CD8-positive, alpha-beta memory T cell (primary cell): ENCODE data around the gene HYLS1. TPM values are rescaled to one million over a fixed set of nuclear protein-coding genes. Genes with fewer than 3 reads are reported as not detected.

ENCODE experiments used
- CTCF ChIA-PET: fragments of 350-600 bp; sonication (Branson Sonifier 250); formaldehyde crosslinking; loops from one replicate; lab custom pipeline; 2021; ENCODE audit warnings: antibody characterized with exemption; lab: Charles Lee
- POLR2A ChIA-PET: fragments of 350-600 bp; sonication (Branson Sonifier 250); formaldehyde crosslinking; loops from one replicate; lab custom pipeline; 2021; ENCODE audit warnings: antibody characterized with exemption; lab: Charles Lee
- DNase-seq, 5 donors: peaks; one replicate each; pipeline versions ENCODE4 v3.0.0 to v3.0.0-alpha.2; 2020 to 2022; ENCODE audit warnings: mixed read lengths in 1 of 5
- H3K27ac ChIP-seq: one replicate; pipeline ENCODE4 v1.7.0; 2013; ENCODE audit warnings: low read depth, mild to moderate bottlenecking, low read length, moderate library complexity
- H3K27me3 ChIP-seq: 2 replicates; pipeline ENCODE4 v1.7.0; 2013; ENCODE audit warnings: low read length, mild to moderate bottlenecking; ENCODE audit not compliant: insufficient read depth, poor library complexity, severe bottlenecking
- H3K36me3 ChIP-seq: 2 replicates; pipeline ENCODE4 v1.7.0; 2013; ENCODE audit warnings: mild to moderate bottlenecking, low read length, moderate library complexity; ENCODE audit not compliant: insufficient read depth
- H3K4me1 ChIP-seq: 2 replicates; pipeline ENCODE4 v1.7.0; 2013; ENCODE audit warnings: mild to moderate bottlenecking, low read length, moderate library complexity; ENCODE audit not compliant: insufficient read depth
- H3K4me3 ChIP-seq: 2 replicates; pipeline ENCODE4 v1.7.0; 2013; ENCODE audit warnings: mild to moderate bottlenecking, low read length
- H3K9me3 ChIP-seq: 2 replicates; pipeline ENCODE4 v1.7.0; 2013; ENCODE audit warnings: mild to moderate bottlenecking, low read length
- H3K27ac Mint-ChIP-seq, 8 donors: one replicate each; pipeline ENCODE4 v1.8.0; 2020 to 2021; ENCODE audit warnings: mixed read lengths in 8 of 8, mild to moderate bottlenecking in 6 of 8, inconsistent platforms in 3 of 8, moderate library complexity in 3 of 8
- H3K27me3 Mint-ChIP-seq, 2 donors: one replicate each; pipeline ENCODE4 v1.8.0; 2020 to 2021; ENCODE audit warnings: mixed read lengths in 2 of 2, mild to moderate bottlenecking in 1 of 2, moderate library complexity in 1 of 2
- H3K36me3 Mint-ChIP-seq, 3 donors: one replicate each; pipeline ENCODE4 v1.8.0; 2020 to 2021; ENCODE audit warnings: mixed read lengths in 3 of 3, inconsistent platforms in 1 of 3, mild to moderate bottlenecking in 1 of 3
- H3K4me1 Mint-ChIP-seq, 3 donors: one replicate each; pipeline ENCODE4 v1.8.0; 2020 to 2021; ENCODE audit warnings: mixed read lengths in 3 of 3, inconsistent platforms in 1 of 3, mild to moderate bottlenecking in 1 of 3
- H3K4me3 Mint-ChIP-seq, 7 donors: one replicate each; pipeline ENCODE4 v1.8.0; 2020 to 2021; ENCODE audit warnings: mixed read lengths in 7 of 7, mild to moderate bottlenecking in 6 of 7, moderate library complexity in 4 of 7, inconsistent platforms in 2 of 7
- H3K9me3 Mint-ChIP-seq, 5 donors: one replicate each; pipeline ENCODE4 v1.8.0; 2020 to 2022; ENCODE audit warnings: mixed read lengths in 5 of 5, mild to moderate bottlenecking in 3 of 5, moderate library complexity in 2 of 5, inconsistent platforms in 1 of 5
- polyA plus RNA-seq: library from polyadenylated mRNA; unstranded; fragments of 300-500 nt; fragmentation: Illumina TruSeq; gene quantifications from one replicate; pipeline ENCODE4 v1.2.3, GENCODE V29; 2021
- total RNA-seq, 2 experiments: library from RNA; stranded (reverse); gene quantifications; one replicate each; pipeline ENCODE4 v1.2.3, GENCODE V29; 2021

Gene HYLS1
- total and polyA plus RNA-seq, 3 experiments from 2014 or later = 6.9 to 8.1 (median 7.3) TPM

DNA sequence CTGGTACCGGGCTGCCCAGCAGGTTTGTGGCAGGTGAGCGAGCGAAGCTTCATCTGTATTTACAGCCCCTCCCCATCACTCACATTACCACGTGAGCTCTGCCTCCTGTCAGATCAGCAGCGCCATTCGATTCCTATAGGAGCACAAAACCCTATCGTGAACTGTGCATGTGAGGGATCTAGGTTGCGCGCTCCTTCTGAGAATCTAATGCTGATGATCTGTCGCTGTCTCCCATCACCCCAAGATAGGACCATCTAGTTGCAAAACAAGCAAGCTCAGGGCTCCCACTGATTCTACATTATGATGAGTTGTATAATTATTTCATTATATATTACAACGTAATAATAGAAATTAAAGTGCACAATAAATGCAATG, 42.6 kb downstream of the HYLS1 start:
- Mint-ChIP-seq H3K4me3 (no peak overlapping the region), H3K27ac (no peak overlapping the region), H3K27me3 (peaks cover 13 to 53% of the 10 kb centered on the region in 2 donors), H3K9me3 (no peaks in the 10 kb centered on the region), H3K4me1 (peaks cover 0 to 5% (median 0%) of the 10 kb centered on the region in 3 donors), H3K36me3 (no peaks in the 10 kb centered on the region)
- no peaks in the 10 kb centered on the region for H3K27me3 ChIP-seq
- no peaks in the 10 kb centered on the region for H3K36me3 ChIP-seq
- no peak overlapping the region for H3K4me3 ChIP-seq
- ChIA-PET CTCF (interaction anchor here (0.6 to 2.0 kb wide), 4 partner anchors 12 to 551 kb away, joined by 3 to 4 read pairs (median 3); partner anchors contain the start of gene PUS3), POLR2A (no interaction called here)
- no peak overlapping the region for H3K27ac ChIP-seq
- H3K4me1 ChIP-seq = no peaks in the 10 kb centered on the region
- H3K9me3 ChIP-seq = no peaks in the 10 kb centered on the region
- DNase-seq = no peak

DNA sequence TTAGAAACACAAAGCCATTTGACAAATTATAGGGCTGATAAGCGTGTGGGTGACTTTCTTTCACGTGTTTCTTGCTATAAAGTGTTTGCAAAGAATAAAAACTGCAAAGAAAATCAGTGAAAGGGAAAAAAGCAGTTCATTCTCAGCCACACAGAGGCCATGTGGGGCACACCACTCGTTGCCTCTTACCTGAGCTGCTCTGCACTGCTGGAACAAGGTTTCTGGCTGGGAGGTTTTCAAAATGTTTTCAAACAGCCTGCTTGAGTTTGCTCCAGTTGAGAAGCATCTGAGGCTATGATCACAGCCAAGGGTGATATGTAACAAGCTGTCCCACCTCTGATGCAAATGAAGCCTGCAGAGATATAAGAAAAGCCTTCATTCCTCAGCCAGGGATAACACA, 43.6 kb downstream of the HYLS1 start:
- Mint-ChIP-seq H3K4me1 (peaks cover 0 to 5% (median 0%) of the 10 kb centered on the region in 3 donors), H3K36me3 (no peaks in the 10 kb centered on the region), H3K27me3 (peaks cover 13 to 46% of the 10 kb centered on the region in 2 donors), H3K9me3 (no peaks in the 10 kb centered on the region), H3K4me3 (no peak overlapping the region), H3K27ac (no peak overlapping the region)
- H3K27ac ChIP-seq = no peak overlapping the region
- DNase-seq = no peak
- no peak overlapping the region for H3K4me3 ChIP-seq
- ChIA-PET POLR2A (no interaction called here), CTCF (interaction anchor here (2.0 kb wide), 1 partner anchor 550 kb away, joined by 4 read pairs; no protein-coding TSS in a partner anchor)
- no peaks in the 10 kb centered on the region for H3K36me3 ChIP-seq
- H3K4me1 ChIP-seq = no peaks in the 10 kb centered on the region
- no peaks in the 10 kb centered on the region for H3K27me3 ChIP-seq
- no peaks in the 10 kb centered on the region for H3K9me3 ChIP-seq

DNA sequence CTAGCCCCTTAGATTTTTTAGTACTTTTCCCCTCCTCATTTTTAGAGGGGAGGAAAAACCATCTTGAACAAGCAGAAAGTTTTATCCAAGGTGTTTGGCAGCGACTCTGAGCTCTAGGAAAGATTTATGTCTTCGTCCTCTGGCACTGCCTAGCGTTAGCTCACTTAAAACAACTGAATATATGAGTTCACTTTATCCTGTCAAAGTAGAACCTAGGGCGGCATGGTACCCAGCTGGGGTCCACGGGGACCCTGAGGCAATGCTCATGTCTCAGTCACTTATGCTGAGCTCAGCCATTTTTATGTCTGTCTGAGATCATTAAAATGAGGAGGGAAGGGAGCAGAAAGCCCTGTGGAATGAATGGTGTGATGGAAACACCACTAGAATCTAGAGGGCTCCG, 44.2 kb downstream of the HYLS1 start:
- H3K4me1 ChIP-seq = no peaks in the 10 kb centered on the region
- no peaks in the 10 kb centered on the region for H3K9me3 ChIP-seq
- H3K27ac ChIP-seq = no peak overlapping the region
- ChIA-PET POLR2A (no interaction called here), CTCF (no interaction called here)
- H3K4me3 ChIP-seq = no peak overlapping the region
- no peak overlapping the region for H3K4me3 Mint-ChIP-seq
- no peaks in the 10 kb centered on the region for H3K9me3 Mint-ChIP-seq
- no peak overlapping the region for H3K27ac Mint-ChIP-seq
- H3K36me3 Mint-ChIP-seq = no peaks in the 10 kb centered on the region
- no peaks in the 10 kb centered on the region for H3K36me3 ChIP-seq
- H3K27me3 Mint-ChIP-seq = peaks cover 13 to 43% of the 10 kb centered on the region in 2 donors
- no peaks in the 10 kb centered on the region for H3K27me3 ChIP-seq
- DNase-seq = no peak
- H3K4me1 Mint-ChIP-seq = peaks cover 0 to 5% (median 0%) of the 10 kb centered on the region in 3 donors

DNA sequence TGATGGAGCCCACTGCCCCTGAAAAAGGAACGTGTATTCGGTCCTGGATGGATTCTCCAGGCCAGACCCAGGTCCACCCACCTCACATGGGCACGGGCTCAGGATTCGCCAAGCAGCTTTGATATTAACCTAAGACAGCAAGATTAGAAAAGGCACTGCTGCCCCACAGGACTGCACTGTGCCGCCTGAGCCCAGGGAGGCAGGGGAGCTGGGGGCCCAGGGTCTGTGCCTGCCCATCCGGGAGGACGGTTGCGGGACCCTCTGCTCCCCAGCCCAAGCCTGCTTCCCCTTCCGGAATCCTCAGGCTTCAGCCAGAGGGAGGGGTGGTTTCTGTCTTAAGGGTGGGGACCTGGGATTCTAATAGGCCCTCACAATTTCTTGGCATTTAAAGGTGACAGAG, 44.8 kb downstream of the HYLS1 start:
- H3K9me3 Mint-ChIP-seq = no peaks in the 10 kb centered on the region
- POLR2A ChIA-PET = no interaction called here
- Histone ChIP-seq H3K9me3 (no peaks in the 10 kb centered on the region), H3K27ac (no peak overlapping the region), H3K27me3 (no peaks in the 10 kb centered on the region), H3K4me1 (no peaks in the 10 kb centered on the region), H3K36me3 (no peaks in the 10 kb centered on the region), H3K4me3 (no peak overlapping the region)
- H3K27me3 Mint-ChIP-seq = peaks cover 9 to 37% of the 10 kb centered on the region in 2 donors
- CTCF ChIA-PET = no interaction called here
- no peak overlapping the region for H3K4me3 Mint-ChIP-seq
- H3K4me1 Mint-ChIP-seq = peaks cover 0 to 5% (median 0%) of the 10 kb centered on the region in 3 donors
- no peaks in the 10 kb centered on the region for H3K36me3 Mint-ChIP-seq
- no peak overlapping the region for H3K27ac Mint-ChIP-seq
- no peak for DNase-seq

DNA sequence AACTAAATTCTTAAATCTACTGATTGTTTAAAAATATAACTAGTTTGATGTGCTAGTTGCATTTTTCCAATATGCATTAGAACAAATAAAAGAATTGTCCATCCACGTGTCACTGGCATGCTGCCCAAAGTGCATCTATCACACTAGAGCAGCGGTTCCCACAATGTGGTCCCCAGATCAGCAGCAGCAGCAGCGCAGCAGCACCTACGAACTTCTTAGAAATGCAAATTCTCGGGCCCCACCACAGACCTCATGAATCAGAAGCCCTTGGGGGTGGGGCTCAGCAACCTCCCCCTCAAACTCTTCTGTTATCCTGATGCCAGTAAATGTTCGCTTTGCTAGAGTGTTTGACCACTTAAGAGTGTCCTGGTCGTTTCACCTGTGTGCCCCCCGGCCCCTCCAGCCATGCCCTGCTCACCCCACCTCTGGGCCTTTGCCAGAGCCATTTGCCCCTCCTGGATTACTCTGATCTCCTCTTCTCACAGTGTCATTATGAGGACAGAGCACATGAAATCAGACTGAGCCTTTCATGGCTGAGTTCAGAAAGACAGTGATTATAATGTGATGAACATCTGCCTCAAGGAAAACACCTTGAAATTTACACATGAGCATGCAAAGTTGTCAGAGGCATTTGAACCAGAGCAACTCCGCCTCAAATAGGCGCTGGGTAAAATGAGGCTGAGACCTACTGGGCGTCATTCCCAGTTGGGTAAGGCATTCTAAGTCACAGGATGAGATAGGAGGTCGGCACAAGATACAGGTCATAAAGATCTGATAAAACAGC, 45.8 kb downstream of the HYLS1 start:
- H3K36me3 ChIP-seq = no peaks in the 10 kb centered on the region
- peaks cover 9 to 31% of the 10 kb centered on the region in 2 donors for H3K27me3 Mint-ChIP-seq
- H3K27me3 ChIP-seq = no peaks in the 10 kb centered on the region
- no peak for DNase-seq
- H3K4me1 Mint-ChIP-seq = peaks cover 0 to 5% (median under 1%) of the 10 kb centered on the region in 3 donors
- H3K36me3 Mint-ChIP-seq = no peaks in the 10 kb centered on the region
- POLR2A ChIA-PET = no interaction called here
- H3K9me3 ChIP-seq = no peaks in the 10 kb centered on the region
- no peak overlapping the region for H3K27ac Mint-ChIP-seq
- no peak overlapping the region for H3K27ac ChIP-seq
- H3K9me3 Mint-ChIP-seq = no peaks in the 10 kb centered on the region
- no peaks in the 10 kb centered on the region for H3K4me1 ChIP-seq
- CTCF ChIA-PET = no interaction called here
- no peak overlapping the region for H3K4me3 Mint-ChIP-seq
- H3K4me3 ChIP-seq = no peak overlapping the region

DNA sequence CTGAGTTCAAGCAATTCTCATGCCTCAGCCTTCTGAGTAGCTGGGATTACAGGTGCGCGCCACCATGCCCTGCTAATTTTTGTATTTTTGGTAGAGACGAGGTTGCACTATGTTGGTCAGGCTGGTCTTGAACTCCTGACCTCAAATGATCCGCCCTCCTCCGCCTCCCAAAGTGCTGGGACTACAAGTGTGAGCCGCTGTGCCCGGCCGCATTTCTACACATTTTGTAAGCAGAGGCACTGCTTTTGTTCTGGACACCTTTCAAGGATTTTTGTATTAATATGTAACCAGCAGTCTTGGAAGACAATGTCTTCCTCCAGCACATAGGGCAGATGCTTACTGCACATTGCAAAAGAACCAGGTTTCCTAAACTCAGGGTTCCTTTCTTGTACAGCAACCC, 47.0 kb downstream of the HYLS1 start:
- no peaks in the 10 kb centered on the region for H3K9me3 ChIP-seq
- ChIA-PET POLR2A (no interaction called here), CTCF (no interaction called here)
- H3K4me1 ChIP-seq = no peaks in the 10 kb centered on the region
- Mint-ChIP-seq H3K36me3 (no peaks in the 10 kb centered on the region), H3K9me3 (no peaks in the 10 kb centered on the region), H3K27ac (no peak overlapping the region), H3K4me1 (peaks cover 0 to 11% (median 8%) of the 10 kb centered on the region in 3 donors), H3K4me3 (no peak overlapping the region), H3K27me3 (peaks cover 4 to 22% of the 10 kb centered on the region in 2 donors)
- no peaks in the 10 kb centered on the region for H3K27me3 ChIP-seq
- DNase-seq = no peak
- no peak overlapping the region for H3K27ac ChIP-seq
- no peak overlapping the region for H3K4me3 ChIP-seq
- no peaks in the 10 kb centered on the region for H3K36me3 ChIP-seq

DNA sequence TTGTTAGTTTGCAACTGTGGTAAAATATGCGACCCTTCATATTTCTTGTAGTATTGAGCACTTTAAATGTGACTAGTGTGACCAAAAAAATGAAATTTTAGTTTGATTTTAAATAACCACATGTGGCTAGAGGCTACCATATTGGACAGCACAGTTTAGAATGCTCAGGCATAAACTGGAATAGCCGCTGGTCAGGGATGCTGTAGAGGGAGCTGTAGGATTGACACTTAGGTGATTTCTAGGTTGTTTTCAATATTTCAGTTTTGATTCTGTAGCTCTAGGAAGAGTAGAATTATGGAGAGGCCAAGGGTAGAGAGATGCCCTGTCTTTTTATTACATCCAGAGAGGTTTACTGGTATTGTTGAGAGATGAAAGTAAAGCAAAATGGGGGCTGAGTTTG, 47.6 kb downstream of the HYLS1 start:
- CTCF ChIA-PET = no interaction called here
- POLR2A ChIA-PET = no interaction called here

DNA sequence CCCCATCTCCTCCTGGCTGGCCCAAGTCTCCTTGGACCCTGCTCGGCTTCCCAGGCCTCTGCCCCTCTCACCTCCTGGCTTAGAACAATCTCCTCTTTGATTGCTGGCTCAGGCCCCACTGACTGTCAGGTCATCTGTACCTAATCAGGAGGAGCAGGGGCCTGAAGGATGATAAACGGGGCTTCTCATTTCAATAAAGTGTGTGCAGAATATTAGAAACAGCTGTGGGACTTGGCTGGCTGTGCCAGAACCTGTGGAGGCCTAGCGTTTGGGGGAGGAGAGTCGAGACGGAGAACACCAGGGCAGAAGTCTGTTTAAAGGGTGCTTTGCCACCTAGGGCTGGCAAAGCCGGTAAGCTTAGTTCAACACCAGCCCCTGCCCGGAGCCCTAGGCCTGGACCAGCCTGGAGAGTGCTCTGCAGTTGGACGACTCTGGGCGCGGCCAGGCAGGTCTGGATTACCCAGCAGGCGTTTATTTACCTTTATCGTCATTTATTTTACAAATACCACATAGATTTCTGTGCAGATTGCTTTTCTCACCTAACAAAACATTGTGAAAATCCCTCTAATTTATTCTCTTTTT, 48.2 kb downstream of the HYLS1 start:
- H3K9me3 ChIP-seq = no peaks in the 10 kb centered on the region
- POLR2A ChIA-PET = no interaction called here
- Mint-ChIP-seq H3K27me3 (peaks cover 2 to 16% of the 10 kb centered on the region in 2 donors), H3K27ac (no peak overlapping the region), H3K4me1 (peaks cover 0 to 11% (median 8%) of the 10 kb centered on the region in 3 donors), H3K4me3 (no peak overlapping the region), H3K36me3 (no peaks in the 10 kb centered on the region), H3K9me3 (no peaks in the 10 kb centered on the region)
- DNase-seq = no peak
- CTCF ChIA-PET = no interaction called here
- H3K36me3 ChIP-seq = no peaks in the 10 kb centered on the region
- no peak overlapping the region for H3K27ac ChIP-seq
- no peaks in the 10 kb centered on the region for H3K27me3 ChIP-seq
- H3K4me3 ChIP-seq = no peak overlapping the region
- H3K4me1 ChIP-seq = no peaks in the 10 kb centered on the region

More for the DNA sequence above, 47.6 kb downstream of the HYLS1 start:
- Histone ChIP-seq H3K36me3 (no peaks in the 10 kb centered on the region), H3K9me3 (no peaks in the 10 kb centered on the region), H3K4me3 (no peak overlapping the region), H3K27ac (no peak overlapping the region), H3K4me1 (no peaks in the 10 kb centered on the region), H3K27me3 (no peaks in the 10 kb centered on the region)
- Mint-ChIP-seq H3K4me1 (peaks cover 0 to 11% (median 8%) of the 10 kb centered on the region in 3 donors), H3K4me3 (no peak overlapping the region), H3K27me3 (peaks cover 2 to 17% of the 10 kb centered on the region in 2 donors), H3K27ac (no peak overlapping the region), H3K9me3 (no peaks in the 10 kb centered on the region), H3K36me3 (no peaks in the 10 kb centered on the region)
- no peak for DNase-seq
